Vagina (tissue), 2 donors: ENCODE results near the gene SH3TC2.

Experiments used
- CTCF ChIP-seq, 3 experiments: fragments of 450-650 bp in 2 of 3; fragments of 200-600 bp in 1 of 3; sonication (generic) in 1 of 3; IDR thresholded peaks; one replicate each; pipeline ENCODE4 v1.5.1; 2017 to 2019; ENCODE audit warnings: antibody characterized with exemption in 3 of 3, mild to moderate bottlenecking in 2 of 3, moderate library complexity in 2 of 3
- POLR2A ChIP-seq, 2 donors: fragments of 450-650 bp; IDR thresholded peaks; one replicate each; pipeline ENCODE4 v1.6.1; 2017; ENCODE audit warnings: antibody characterized with exemption in 2 of 2, mild to moderate bottlenecking in 2 of 2, moderate library complexity in 2 of 2
- POLR2AphosphoS5 ChIP-seq, 2 donors: sonication (generic); formaldehyde crosslinking; IDR thresholded peaks; one replicate each; pipeline ENCODE4 v1.9.0; 2017; ENCODE audit warnings: antibody characterized with exemption in 2 of 2, mild to moderate bottlenecking in 2 of 2, low read depth in 1 of 2; ENCODE audit not compliant: insufficient read depth in 1 of 2

- no peak for TF ChIP-seq CTCF (IDR thresholded peaks at IDR 0.05)
- TF ChIP-seq POLR2AphosphoS5 (IDR thresholded peaks at IDR 0.05; ENCODE audit: insufficient read depth in 1 of 2, low read depth in 1 of 2) = no peak
- TF ChIP-seq POLR2A (IDR thresholded peaks at IDR 0.05) = no peak
These were observed 61.7 kb downstream of the SH3TC2 start for GRCh38 chr5:149001162-149001561.
